Measurements from ENCODE around the gene KCNE1.

DNA sequence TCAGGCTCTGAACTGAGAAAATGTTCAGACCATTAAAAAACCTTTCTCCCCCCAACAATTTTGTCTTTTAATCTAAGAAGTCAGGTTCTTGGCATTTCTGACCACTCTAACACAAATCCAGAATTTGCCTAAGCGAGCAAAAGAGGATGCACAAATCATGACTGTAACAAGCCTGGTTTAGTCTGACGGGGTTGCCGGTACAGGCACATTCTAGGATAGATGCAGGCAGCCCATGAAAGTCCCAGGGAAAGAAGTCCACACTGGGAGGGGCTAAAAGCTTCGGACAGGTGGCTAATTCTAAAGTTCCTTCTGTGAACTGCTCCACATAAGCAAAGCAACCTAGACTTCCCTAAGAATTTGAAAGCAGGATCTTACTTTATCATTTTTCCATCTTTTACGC lies 48.0 kb upstream of the KCNE1 start:
- TF ChIP-seq, protein P1, sequence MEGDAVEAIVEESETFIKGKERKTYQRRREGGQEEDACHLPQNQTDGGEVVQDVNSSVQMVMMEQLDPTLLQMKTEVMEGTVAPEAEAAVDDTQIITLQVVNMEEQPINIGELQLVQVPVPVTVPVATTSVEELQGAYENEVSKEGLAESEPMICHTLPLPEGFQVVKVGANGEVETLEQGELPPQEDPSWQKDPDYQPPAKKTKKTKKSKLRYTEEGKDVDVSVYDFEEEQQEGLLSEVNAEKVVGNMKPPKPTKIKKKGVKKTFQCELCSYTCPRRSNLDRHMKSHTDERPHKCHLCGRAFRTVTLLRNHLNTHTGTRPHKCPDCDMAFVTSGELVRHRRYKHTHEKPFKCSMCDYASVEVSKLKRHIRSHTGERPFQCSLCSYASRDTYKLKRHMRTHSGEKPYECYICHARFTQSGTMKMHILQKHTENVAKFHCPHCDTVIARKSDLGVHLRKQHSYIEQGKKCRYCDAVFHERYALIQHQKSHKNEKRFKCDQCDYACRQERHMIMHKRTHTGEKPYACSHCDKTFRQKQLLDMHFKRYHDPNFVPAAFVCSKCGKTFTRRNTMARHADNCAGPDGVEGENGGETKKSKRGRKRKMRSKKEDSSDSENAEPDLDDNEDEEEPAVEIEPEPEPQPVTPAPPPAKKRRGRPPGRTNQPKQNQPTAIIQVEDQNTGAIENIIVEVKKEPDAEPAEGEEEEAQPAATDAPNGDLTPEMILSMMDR (IDR thresholded peaks at IDR 0.05), result no peak
- TF ChIP-seq POLR2A (IDR thresholded peaks at IDR 0.05) (no peak), EP300 (IDR thresholded peaks at IDR 0.05) (no peak)

All from ovary (tissue), 3 donors.